DND-41 (cell line): ENCODE data around the gene COL4A2.

ENCODE experiments used
- ATAC-seq: fragments of 200-7000 bp; cut with Tn5 transposase; 3 replicates; pipeline ENCODE4 v1.9.1; 2021; ENCODE audit warnings: low read depth; ENCODE audit not compliant: insufficient read depth
- DNase-seq: peaks from one replicate; pipeline ENCODE4 v3.0.0-alpha.2; 2020
- H2AFZ ChIP-seq: 2 replicates; pipeline ENCODE4 v1.6.0; 2012; ENCODE audit warnings: low read depth, low read length
- H3K27ac ChIP-seq: 2 replicates; pipeline ENCODE4 v1.5.1; 2012; ENCODE audit warnings: low read length, inconsistent platforms
- H3K27me3 ChIP-seq: fragments of 200-600 bp; sonication (generic); 2 replicates; pipeline ENCODE4 v1.6.0; 2012; ENCODE audit warnings: low read length, mild to moderate bottlenecking, inconsistent platforms; ENCODE audit not compliant: insufficient read depth, poor library complexity
- H3K36me3 ChIP-seq: 2 replicates; pipeline ENCODE4 v1.5.1; 2012; ENCODE audit warnings: low read length, inconsistent platforms; ENCODE audit not compliant: insufficient read depth
- H3K4me1 ChIP-seq: 2 replicates; pipeline ENCODE4 v1.5.1; 2012; ENCODE audit warnings: mild to moderate bottlenecking, low read length; ENCODE audit not compliant: insufficient read depth
- H3K4me2 ChIP-seq: 2 replicates; pipeline ENCODE4 v1.6.0; 2012; ENCODE audit warnings: mild to moderate bottlenecking, moderate library complexity, low read length, inconsistent platforms; ENCODE audit not compliant: insufficient read depth
- H3K4me3 ChIP-seq, 2 experiments: fragments of 200-600 bp in 1 of 2; shearing (Covaris generic) in 1 of 2; 2 replicates each; pipeline ENCODE4 v1.5.1; 2012 to 2016; ENCODE audit warnings: inconsistent platforms in 2 of 2, low read length in 2 of 2, mild to moderate bottlenecking in 2 of 2, low read depth in 1 of 2, moderate library complexity in 1 of 2
- H3K79me2 ChIP-seq: 2 replicates; pipeline ENCODE4 v1.6.0; 2012; ENCODE audit warnings: low read length, inconsistent platforms; ENCODE audit not compliant: insufficient read depth
- H3K9ac ChIP-seq: 2 replicates; pipeline ENCODE4 v1.6.0; 2012; ENCODE audit warnings: low read depth, mild to moderate bottlenecking, inconsistent platforms, low read length, moderate library complexity
- H3K9me3 ChIP-seq: 2 replicates; pipeline ENCODE4 v1.5.1; 2012; ENCODE audit warnings: low read length, moderate library complexity, mild to moderate bottlenecking, inconsistent platforms; ENCODE audit not compliant: insufficient read depth, severe bottlenecking
- H4K20me1 ChIP-seq: 2 replicates; pipeline ENCODE4 v1.6.0; 2012; ENCODE audit warnings: low read length; ENCODE audit not compliant: insufficient read depth
- EZH2 ChIP-seq: IDR thresholded peaks from 3 replicates; pipeline ENCODE4 v1.6.1; 2012; ENCODE audit warnings: borderline replicate concordance, low read depth, mild to moderate bottlenecking, moderate library complexity, low read length, inconsistent platforms; ENCODE audit not compliant: severe bottlenecking
- TF ChIP-seq, protein P1 (sequence below): IDR thresholded peaks from 2 replicates; pipeline ENCODE4 v1.5.1; 2012; ENCODE audit warnings: borderline replicate concordance, low read length, moderate library complexity, mild to moderate bottlenecking; ENCODE audit not compliant: poor library complexity, severe bottlenecking; ENCODE audit errors: extremely low read depth

The COL4A2 gene

DNA sequence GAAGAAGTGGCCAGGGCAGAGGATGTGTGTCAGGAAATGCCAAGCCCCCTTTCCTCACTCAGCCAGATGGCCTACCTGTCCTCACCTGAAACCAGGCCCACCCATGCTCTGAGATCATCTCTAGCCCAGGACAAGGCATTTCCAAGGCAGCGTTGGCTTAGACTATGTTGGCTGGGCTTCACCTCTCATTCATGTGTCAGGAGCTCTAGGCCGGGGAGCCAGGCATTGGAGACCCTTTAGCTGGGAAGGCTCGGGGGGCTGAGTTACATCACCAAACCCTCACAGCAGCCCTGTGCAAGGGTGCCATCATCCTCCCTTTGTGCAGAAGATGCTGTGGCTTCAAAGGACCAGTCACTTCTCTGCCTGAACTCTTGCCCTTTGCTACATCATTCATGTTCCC lies 40.0 kb downstream of the COL4A2 start:
- TF ChIP-seq, protein P1, sequence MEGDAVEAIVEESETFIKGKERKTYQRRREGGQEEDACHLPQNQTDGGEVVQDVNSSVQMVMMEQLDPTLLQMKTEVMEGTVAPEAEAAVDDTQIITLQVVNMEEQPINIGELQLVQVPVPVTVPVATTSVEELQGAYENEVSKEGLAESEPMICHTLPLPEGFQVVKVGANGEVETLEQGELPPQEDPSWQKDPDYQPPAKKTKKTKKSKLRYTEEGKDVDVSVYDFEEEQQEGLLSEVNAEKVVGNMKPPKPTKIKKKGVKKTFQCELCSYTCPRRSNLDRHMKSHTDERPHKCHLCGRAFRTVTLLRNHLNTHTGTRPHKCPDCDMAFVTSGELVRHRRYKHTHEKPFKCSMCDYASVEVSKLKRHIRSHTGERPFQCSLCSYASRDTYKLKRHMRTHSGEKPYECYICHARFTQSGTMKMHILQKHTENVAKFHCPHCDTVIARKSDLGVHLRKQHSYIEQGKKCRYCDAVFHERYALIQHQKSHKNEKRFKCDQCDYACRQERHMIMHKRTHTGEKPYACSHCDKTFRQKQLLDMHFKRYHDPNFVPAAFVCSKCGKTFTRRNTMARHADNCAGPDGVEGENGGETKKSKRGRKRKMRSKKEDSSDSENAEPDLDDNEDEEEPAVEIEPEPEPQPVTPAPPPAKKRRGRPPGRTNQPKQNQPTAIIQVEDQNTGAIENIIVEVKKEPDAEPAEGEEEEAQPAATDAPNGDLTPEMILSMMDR = no peak
- TF ChIP-seq EZH2 = no peak

DNA sequence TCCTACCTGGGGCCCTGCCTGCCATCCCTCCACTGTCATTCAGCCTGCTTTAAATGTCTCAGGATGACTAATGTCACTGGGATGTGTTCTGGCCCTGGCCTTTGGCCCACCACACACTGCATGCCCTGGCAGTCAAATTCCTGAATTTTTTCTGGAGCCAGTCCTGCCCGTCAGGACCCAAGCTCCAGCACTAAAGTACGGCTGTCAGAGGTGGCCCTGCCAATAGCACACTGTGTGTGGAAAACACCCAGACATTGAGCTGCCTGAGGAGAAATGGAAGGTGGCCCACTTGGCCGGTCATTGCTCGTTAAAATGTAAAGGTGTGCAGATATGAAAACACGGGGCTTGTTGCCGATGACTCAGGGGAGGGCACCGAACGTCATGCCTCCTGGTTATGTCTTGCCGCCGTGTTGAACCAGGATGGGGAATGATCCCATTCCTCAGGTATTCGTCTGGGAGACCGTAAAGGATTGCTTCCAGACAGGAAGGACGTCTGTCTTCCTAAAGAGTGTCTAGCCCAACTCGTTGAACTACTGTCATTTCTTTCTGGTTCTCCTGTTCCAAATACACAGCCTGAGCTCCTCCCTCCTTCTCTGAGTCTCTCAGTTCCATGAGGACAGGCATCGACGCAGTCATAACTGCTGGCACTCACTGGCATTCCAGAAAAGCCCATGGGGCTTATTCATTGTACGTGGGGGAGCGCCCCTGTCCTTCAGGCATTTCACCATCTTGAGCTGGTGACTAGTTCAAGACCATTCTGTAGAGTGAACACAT lies 40.6 kb downstream of the COL4A2 start:
- H3K4me2 ChIP-seq = no peak overlapping the region
- no peak overlapping the region for H3K27ac ChIP-seq
- ATAC-seq = no peak
- H2AFZ ChIP-seq = no peak overlapping the region
- DNase-seq = no peak
- H3K4me1 ChIP-seq = no peaks in the 10 kb centered on the region
- H3K36me3 ChIP-seq = no peaks in the 10 kb centered on the region
- no peaks in the 10 kb centered on the region for H3K9me3 ChIP-seq
- H3K4me3 ChIP-seq = no peak overlapping the region
- H3K79me2 ChIP-seq = no peaks in the 10 kb centered on the region
- H4K20me1 ChIP-seq = peaks cover 10% of the 10 kb centered on the region; the same call in 1 of the 2 replicates
- no peak overlapping the region for H3K9ac ChIP-seq
- H3K27me3 ChIP-seq = peaks cover 45% of the 10 kb centered on the region
- TF ChIP-seq, protein P1 = no peak
- no peak for TF ChIP-seq EZH2

More for the DNA sequence above, 40.0 kb downstream of the COL4A2 start:
- Histone ChIP-seq H2AFZ (no peak overlapping the region), H4K20me1 (peaks cover 12% of the 10 kb centered on the region), H3K27ac (no peak overlapping the region), H3K9me3 (no peaks in the 10 kb centered on the region), H3K4me1 (no peaks in the 10 kb centered on the region), H3K36me3 (no peaks in the 10 kb centered on the region), H3K4me3 (no peak overlapping the region), H3K79me2 (no peaks in the 10 kb centered on the region), H3K27me3 (peaks cover 51% of the 10 kb centered on the region), H3K4me2 (no peak overlapping the region), H3K9ac (no peak overlapping the region)
- no peak for DNase-seq
- ATAC-seq = no peak

DNA sequence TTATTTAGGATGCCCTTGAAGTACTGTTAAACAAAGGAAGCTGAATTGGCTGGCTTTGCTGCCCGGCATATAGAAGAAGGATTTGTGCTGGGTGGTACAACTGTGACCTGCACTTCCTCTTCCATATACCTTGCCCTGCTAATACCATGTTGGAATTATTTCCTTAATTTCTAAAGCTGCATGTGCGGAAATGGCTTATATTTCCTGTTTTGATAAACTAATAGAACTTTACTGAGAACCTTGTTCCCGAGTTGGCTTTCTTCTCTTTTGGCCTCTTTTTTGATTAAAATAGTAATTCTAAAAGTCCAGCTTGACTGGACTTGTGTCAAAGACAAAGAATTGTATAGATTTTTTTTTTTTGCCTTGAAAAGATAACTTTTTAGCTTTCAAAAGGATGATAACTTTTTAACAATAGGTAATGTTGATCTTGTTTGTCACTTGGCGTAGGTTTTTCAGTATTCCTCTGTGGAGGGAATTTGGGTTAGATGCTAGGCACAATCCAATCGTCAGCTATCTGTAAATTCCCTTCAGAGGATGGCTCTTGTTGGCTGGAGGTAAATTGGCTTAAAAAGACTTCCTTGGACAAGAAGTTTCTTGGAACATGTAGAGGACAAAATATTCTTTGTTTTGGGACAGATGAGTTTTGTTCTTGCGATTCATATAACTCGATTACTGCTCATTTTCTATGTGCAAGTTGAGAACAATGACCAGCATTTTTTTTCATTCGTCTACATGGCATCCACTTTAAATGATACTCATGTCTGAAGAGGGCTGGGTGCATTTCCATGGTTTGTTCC lies 41.4 kb downstream of the COL4A2 start:
- no peak for DNase-seq

More for the DNA sequence above, 41.4 kb downstream of the COL4A2 start:
- Histone ChIP-seq H3K9ac (no peak overlapping the region), H4K20me1 (peaks cover 10% of the 10 kb centered on the region; the same call in 1 of the 2 replicates), H3K4me3 (no peak overlapping the region), H3K27me3 (peaks cover 38% of the 10 kb centered on the region), H2AFZ (no peak overlapping the region), H3K36me3 (no peaks in the 10 kb centered on the region), H3K4me1 (no peaks in the 10 kb centered on the region), H3K79me2 (no peaks in the 10 kb centered on the region), H3K9me3 (no peaks in the 10 kb centered on the region), H3K4me2 (no peak overlapping the region), H3K27ac (no peak overlapping the region)
- no peak for ATAC-seq
- no peak for TF ChIP-seq EZH2
- TF ChIP-seq, protein P1 = no peak
